ENCODE results near the gene GALNT10.

- TF ChIP-seq CTCF (conservative IDR thresholded peaks at IDR 0.05; ENCODE audit: low read depth in 2 of 2) (no peak), REST (IDR thresholded peaks at IDR 0.05; ENCODE audit: unreplicated experiment) (no peak), EZH2 (IDR thresholded peaks at IDR 0.05; ENCODE audit: low read depth, unreplicated experiment) (no peak), EZH2phosphoT487 (IDR thresholded peaks at IDR 0.05; ENCODE audit: unreplicated experiment) (no peak), POLR2AphosphoS5 (IDR thresholded peaks at IDR 0.05; ENCODE audit: low read depth) (no peak), JUNB (IDR thresholded peaks at IDR 0.05; ENCODE audit: unreplicated experiment) (no peak), CREB1 (CRISPR knock-in tag; IDR thresholded peaks at IDR 0.05; ENCODE audit: low read depth) (no peak), ZNF114 (CRISPR knock-in tag; IDR thresholded peaks at IDR 0.05) (no peak), STAT1 (IDR thresholded peaks at IDR 0.05; ENCODE audit: unreplicated experiment) (no peak), ZNF331 (CRISPR knock-in tag; IDR thresholded peaks at IDR 0.05; ENCODE audit: low read depth) (no peak)
Measured at GRCh38 chr5:154442801-154443200, 252.3 kb downstream of the GALNT10 start.

Data from GM23338 (cell line).